Activated CD4-positive, alpha-beta T cell treated with anti-CD3 and anti-CD28 coated beads for 48 hours (primary cell): ENCODE results near the gene SLC25A13.

Experiments used
- DNase-seq: peaks from one replicate; pipeline ENCODE4 v3.0.0-alpha.2; 2020

Gene SLC25A13

GRCh38 chr7:96085953-96086352, 235.9 kb downstream of the SLC25A13 start:
- DNase-seq = no peak

- DNase-seq = no peak
These were observed 236.9 kb downstream of the SLC25A13 start for GRCh38 chr7:96084881-96085553.

GRCh38 chr7:96080027-96080426, 241.9 kb downstream of the SLC25A13 start:
- no peak for DNase-seq

- DNase-seq = no peak
These were observed 245.6 kb downstream of the SLC25A13 start for GRCh38 chr7:96076350-96076707.

GRCh38 chr7:96075510-96076349, 246.2 kb downstream of the SLC25A13 start:
- DNase-seq = peak; percentile 61

- DNase-seq = no peak
These were observed 247.0 kb downstream of the SLC25A13 start for GRCh38 chr7:96074871-96075270.
